RKO (cell line): Measurements from ENCODE around the gene MRPS14.

Experiments used
- DNase-seq: peaks from one replicate; pipeline ENCODE4 v3.0.0-alpha.2; 2016; ENCODE audit warnings: low spot score

The MRPS14 gene

DNA sequence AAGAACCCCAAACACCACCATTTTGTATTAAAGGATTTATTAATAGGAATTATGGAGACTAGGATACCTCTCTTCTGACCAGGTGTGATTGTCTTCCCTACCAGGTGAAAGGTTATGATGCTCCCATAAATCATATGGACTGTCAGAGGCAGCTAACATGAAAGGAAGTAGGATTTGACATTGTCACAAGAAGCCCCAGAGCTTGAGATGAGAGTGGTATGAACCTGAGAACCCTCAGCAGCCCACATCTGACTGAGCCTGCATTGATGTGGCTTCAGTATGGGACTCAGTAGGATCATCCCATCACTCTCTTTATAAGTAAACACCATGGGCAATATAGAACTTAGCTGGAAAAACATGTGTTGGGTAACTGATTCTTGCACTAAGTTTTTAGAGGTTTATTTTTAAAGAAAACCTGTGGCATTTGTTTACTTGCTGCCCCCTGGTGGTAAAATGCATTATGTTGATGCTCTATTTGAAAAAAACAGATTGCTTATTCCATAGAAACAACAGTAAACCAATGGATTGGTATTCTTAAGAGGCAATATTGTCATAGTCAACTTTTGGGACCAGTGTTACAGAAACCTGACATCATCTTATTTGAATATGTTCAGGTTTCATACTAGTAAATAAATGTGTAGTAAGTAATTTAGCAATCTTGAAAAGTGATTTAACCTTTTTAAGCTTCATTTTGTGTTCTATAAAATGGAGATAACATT is 40.1 kb downstream of the MRPS14 start:
- peak; percentile 49 for DNase-seq

DNA sequence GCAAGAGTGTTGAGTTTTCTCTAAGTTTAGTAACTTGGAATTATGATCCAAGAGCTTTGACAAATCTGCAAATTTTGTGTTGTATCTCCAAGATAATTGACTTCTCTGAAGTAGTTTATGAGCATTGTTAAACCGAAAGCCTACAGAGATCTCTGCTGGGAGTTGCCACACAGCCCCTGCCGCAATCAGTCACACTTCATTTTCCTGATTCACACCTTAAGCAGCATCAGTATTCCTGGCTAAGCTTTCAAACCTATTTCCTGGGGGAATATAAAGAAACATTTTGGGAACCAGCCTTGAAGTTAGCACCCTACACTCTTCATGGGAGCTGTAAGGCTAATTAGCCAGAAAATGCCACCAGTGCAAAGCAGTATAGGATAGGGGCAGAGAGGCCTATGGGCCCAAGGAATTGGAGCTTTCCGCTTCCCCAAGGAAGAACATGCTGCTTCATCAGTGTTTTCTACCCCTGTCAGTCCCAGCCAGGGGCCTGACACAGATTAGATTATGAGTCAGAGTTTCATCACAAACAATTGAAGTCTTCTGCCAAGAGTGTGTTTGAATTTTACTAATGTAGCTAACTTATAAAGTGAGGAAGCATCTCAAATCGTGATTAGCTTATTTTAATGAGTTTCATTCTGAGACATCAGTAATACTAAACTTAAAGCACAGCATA is 46.7 kb downstream of the MRPS14 start:
- peak; percentile 50 for DNase-seq

DNA sequence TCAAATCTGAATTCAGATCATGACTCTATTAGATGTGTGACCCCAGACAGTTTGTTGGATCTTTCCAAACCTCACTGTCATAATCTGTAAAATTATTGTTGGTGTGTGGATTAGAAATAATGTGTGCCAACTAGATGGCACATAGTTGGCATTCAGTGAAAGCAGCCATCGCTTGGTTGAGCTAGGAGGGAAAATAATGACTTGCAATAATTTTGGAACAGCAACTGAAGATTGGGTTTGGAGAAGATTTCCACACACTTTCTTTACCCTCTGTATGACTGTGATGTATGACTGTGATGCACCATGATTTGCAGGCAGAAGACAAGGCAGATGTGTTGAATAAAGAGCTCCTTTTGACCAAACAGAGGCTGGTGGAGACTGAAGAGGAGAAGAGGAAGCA is 47.5 kb downstream of the MRPS14 start:
- no peak for DNase-seq

DNA sequence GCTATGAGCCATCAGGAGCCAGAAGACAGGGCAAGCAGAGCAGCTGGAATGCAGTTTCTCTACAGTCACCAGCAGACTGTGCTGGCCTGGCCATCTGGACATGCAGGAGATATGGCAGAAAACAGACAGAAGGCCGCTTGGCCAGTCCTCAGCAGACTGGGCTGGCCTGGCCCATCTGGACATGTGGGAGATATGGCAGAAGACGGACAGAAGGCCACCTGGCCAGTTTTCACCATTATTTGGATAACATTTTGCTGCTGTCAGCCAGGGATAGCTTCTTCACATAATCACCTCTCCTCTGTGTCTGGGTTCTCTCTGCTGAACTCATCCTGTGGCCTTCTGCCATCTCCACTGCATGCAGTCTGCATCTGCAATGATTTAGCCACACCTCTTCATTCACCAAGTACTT is 48.5 kb downstream of the MRPS14 start:
- DNase-seq: no peak

DNA sequence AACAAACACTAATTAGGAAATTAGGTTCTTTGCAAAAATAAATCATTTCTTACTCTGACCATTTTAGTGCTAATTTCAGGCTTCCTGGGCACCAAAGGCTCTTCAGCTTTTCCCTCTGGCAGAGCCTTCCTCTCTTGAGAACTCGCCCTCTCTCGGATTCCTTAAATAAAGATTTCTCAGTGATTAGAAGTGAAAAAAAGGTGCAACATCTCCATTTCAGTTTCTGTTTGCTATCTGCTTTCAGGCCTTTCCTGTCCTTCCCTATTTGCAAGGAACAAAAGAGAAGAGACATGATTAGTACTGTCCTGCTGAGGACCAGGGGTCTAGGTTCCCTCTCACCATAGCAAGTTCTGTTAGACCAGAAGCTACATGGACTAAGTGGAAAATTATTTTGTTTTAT is 51.3 kb downstream of the MRPS14 start:
- no peak for DNase-seq

DNA sequence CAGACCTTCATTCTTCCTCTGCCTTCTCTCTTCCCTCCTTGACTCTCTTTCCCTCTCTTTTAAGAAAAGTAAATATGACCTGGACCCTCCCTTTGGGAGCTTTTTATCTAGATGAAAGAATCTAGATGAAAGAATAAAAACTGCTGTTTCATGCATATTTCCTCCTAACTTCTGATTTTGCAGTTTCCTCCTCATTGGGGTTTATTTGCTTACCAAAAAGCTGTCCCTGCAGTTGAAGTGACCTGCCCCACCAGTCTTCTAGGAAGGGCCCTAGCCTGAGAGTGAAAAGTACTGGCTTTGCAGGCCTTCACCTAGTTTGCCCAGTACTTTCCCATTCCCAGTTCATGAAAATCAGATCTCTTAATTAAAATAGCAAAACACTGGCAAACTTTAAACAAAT is 51.8 kb downstream of the MRPS14 start:
- DNase-seq: no peak

DNA sequence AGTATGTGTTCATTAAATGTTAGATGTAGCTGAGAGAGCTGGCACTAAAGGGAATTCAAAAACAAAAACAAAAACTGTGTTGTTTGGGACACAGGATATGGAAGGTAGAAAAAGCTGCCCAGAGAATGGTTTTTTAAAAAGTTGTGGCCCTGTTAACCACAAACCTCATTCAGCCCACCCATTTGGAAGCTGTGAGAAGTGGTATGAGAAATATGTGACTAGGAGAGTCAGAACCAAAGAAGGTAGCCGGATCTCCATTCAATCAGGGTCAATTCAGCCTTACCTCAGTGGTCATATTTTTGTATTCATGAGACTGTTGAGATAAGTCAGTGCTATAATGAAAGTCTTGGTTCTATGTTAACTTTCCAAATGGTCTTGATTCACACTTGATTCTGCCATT is 53.2 kb downstream of the MRPS14 start:
- DNase-seq: no peak

DNA sequence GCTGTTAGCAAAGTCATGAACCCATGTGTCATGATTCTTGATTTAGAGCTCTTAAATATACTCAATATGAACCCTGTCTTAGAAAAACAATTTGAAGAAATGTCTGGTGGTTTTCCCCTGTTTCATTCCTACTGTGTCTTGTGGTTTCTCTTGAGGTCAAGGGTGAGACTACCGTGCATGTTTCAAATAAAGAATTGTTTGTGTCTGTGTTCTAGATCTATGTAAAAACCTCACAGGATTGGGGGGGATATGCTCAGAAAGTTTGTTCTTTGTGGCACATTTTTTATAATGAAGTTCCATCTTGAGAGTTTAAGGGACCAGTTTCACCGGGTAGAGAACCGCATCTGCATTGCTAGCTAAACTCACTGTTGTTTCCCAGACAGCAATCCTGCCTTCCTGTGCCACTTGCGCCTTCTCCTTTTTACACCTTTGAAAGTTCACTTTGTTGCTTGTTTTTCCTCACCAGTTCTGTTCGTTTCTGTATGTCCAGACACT is 54.4 kb downstream of the MRPS14 start:
- no peak for DNase-seq

DNA sequence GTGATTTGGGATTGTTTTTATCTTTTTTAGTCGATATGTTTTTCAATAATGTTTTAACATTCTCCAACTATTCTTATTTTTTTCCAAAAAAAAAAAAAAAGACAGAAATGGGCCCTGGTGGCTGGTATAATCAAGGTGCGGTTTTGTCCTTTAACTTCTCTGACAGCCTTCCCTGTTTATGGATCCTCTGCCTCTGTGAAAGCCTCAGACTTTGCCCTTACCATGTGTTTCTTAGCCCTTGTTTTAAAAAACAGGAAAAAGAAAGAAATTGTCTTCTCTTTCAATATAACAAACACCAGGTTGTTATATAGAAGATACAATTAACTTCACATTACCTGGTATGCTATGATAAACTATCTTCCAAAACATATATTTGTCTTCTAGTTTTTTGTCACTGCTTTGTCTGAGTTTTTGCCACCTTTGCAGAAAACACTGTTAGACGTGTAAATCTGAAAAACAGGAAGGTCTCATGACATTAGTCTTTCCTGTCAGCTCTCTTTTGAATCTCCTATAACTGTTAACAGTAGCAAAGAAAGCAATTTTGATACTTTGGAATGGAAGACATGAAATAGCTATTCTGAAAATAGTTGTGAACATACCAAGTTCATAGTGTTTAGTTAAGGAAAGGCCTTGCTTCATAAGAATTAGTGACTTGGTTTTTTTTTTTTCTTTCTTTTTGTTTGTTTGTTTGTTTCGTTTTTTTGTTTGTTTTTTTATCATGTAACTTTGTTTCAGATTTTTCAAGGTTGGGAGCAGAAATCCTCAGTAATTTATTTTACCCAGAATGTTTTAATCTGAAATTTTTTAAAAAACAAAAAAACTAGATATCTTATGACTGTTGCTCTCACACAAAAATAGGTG is 55.1 kb downstream of the MRPS14 start:
- DNase-seq: no peak

DNA sequence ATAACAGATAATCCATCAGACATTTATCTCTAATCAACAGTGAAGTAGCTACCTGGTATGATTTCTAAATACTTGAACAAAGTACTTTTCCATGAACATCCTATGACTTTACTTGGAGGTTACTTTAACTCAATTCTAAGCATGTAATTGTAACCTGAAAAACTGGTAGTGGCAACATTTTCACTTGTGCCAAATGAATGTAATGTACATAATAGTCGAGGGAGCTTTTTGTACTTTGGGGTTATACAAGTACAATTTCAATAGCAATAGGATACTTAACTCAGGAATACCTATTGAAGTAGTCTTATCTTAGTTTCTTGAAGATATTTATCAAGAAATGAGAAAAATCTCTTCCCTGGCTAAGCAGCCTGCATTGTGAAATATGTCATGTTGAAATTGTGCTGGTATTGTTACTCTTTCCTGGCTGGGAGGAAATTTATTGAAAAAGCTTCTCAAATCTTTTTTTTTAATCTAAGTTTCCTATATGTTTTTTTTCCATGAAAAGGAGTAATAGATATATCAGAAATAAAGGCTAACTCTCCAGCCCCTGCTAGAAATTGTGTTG is 57.1 kb downstream of the MRPS14 start:
- DNase-seq: no peak

DNA sequence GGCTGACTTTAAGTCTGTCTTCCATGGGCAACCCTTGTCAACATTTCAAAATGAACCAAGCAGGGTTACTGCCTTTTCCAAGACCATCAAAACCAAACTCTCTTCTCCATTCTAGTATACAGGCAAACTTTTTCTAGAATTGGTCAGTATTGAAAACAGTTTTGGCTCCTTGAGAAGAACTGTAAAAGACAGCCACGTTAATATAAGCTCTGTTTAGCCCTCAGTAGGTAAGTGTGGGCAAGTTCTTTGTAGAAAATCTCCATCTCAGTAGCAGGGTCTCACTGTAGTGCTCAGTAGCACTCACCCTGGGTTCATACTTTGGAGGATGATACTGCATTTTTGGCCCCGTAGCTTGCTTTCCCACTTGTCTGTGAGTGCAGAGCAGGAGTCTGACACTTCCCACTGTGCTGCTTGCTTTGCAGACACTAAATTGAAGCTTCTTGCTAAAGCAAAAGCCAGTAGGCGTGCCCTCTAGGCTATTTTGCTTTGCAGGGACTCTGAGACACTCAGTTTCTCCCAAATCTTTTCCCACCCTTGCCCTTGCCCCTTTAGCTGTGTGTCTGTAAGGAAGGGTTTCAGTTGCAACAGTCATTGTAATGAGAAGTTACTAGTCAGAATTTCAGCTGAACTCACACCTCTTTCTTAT is 57.7 kb downstream of the MRPS14 start:
- no peak for DNase-seq

DNA sequence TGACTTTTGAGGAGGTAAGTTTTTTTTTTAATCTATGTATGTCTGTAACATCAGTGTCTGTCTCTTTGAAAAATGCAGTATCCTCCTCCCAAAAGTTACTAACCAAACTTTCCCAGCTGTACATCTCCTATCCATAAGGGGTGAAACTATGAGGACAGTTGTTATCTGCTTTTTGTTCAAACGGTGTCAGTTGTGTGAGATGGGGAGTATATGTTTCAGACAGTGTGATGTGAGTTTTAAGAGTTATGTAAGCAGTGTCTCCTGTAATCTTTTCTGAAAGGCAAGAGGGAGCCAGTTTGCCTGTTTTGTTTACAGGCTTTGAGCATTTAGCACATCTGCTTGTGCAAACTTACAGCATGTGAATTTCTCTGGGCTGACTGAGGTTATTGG is 58.3 kb downstream of the MRPS14 start:
- DNase-seq: no peak

DNA sequence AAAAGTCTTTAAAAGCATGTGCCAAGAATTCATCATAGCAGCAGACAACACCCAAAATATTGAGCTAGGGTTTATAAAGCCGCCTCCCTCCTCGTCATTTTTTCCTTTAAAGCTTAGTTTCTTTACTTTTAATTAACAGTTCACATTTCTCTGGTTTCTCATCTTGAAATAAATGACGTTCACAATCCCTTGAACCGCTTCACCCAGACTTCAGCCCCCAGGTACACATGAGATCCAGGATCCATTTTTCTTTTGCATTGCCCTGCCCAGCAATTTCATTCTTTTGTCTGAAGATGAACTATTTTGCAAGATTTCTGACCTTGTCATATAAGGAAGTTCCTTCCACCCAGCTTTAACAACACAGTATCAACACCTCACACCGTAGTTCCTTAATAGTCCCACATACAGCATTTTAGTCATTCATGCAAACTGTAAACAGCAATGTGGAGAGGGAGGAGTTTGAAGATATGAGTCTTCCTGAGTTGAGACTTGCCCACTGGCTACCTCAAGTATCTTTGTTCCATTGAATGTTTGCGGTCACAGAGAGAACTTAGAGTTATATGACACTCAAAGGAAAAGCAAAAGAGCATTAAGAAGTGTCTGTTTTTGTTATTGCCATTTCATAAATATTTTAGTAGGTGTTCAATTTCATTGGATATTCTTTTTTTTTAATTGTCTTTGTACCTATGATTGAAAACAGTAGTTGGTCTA is 58.8 kb downstream of the MRPS14 start:
- no peak for DNase-seq

DNA sequence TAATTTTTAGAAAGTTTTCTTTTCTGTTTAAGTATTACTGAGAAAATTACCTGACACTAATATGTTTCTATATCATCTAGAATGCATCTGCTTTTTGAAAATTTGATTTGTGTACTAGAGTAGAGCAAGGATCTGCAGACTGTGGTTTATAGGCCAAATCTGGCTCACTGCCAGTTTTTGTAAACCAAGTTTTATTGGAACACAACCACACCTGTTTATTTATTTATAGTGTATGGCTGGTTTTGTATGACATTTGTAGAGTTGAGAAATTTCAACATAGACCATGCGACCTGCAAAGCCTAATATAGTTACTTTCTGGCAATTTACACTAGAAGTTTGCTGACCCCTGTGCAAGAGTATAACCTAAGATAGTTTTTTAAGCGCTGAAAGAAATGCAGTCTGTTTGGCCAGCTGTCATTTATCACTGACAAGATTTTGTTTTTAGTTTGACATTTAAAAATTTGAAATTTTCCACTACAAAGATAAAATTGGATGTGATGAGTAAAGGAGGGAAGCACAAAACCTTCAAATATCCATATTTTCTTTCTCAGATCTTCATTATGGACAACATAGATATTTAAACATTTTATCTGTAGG is 59.6 kb downstream of the MRPS14 start:
- no peak for DNase-seq
